ENCODE data around the gene OR52H1.
"Not testable (repeated sequence)": the region's sequence is repeated elsewhere in the genome, so short reads cannot be mapped to it uniquely, and the experiment has no call there.

The OR52H1 gene

GRCh38 chr11:5591613-5592012 is 43.3 kb upstream of the OR52H1 start:
- TF ChIP-seq CTCF (IDR thresholded peaks at IDR 0.05): no peak
- no peaks in the 10 kb centered on the region for H3K36me3 ChIP-seq (ENCODE audit: control insufficient read depth, insufficient read depth, low read length)
- no peak overlapping the region for H3K4me2 ChIP-seq (ENCODE audit: low read length)
- no peak overlapping the region for H3K9ac ChIP-seq
- H3K9me3 ChIP-seq (ENCODE audit: control insufficient read depth, low read length): no peaks in the 10 kb centered on the region
- no peaks in the 10 kb centered on the region for H3K79me2 ChIP-seq
- H2AFZ ChIP-seq: no peak overlapping the region
- H3K27ac ChIP-seq: no peak overlapping the region
- H3K4me3 ChIP-seq (ENCODE audit: low read depth, low read length): no peak overlapping the region
- H3K4me1 ChIP-seq: no peaks in the 10 kb centered on the region
- no peaks in the 10 kb centered on the region for H3K27me3 ChIP-seq (ENCODE audit: control insufficient read depth, insufficient read depth, low read length)

- not testable (repeated sequence) for H3K4me2 ChIP-seq (ENCODE audit: low read length); H3K36me3 ChIP-seq (ENCODE audit: control insufficient read depth, insufficient read depth, low read length); H3K9ac ChIP-seq; H3K79me2 ChIP-seq; H3K4me3 ChIP-seq (ENCODE audit: low read depth, low read length); H3K9me3 ChIP-seq (ENCODE audit: control insufficient read depth, low read length); H3K4me1 ChIP-seq; H3K27me3 ChIP-seq (ENCODE audit: control insufficient read depth, insufficient read depth, low read length); H2AFZ ChIP-seq; H3K27ac ChIP-seq
These were observed 41.6 kb upstream of the OR52H1 start for GRCh38 chr11:5589906-5590305.

GRCh38 chr11:5584458-5584857 is 36.1 kb upstream of the OR52H1 start:
- not testable (repeated sequence) for H3K36me3 ChIP-seq (ENCODE audit: control insufficient read depth, insufficient read depth, low read length); H3K4me1 ChIP-seq; H2AFZ ChIP-seq; H3K27me3 ChIP-seq (ENCODE audit: control insufficient read depth, insufficient read depth, low read length); H3K9ac ChIP-seq; H3K4me2 ChIP-seq (ENCODE audit: low read length); H3K4me3 ChIP-seq (ENCODE audit: low read depth, low read length); H3K9me3 ChIP-seq (ENCODE audit: control insufficient read depth, low read length); H3K79me2 ChIP-seq; H3K27ac ChIP-seq

DNA sequence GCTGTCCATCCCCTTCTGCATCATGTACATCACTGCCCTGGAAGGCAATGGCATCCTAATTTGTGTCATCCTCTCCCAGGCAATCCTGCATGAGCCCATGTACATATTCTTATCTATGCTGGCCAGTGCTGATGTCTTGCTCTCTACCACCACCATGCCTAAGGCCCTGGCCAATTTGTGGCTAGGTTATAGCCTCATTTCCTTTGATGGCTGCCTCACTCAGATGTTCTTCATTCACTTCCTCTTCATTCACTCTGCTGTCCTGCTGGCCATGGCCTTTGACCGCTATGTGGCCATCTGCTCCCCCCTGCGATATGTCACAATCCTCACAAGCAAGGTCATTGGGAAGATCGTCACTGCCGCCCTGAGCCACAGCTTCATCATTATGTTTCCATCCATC is 32.7 kb upstream of the OR52H1 start:
- no peak for TF ChIP-seq CTCF (IDR thresholded peaks at IDR 0.05)
- no peak overlapping the region for H2AFZ ChIP-seq

DNA sequence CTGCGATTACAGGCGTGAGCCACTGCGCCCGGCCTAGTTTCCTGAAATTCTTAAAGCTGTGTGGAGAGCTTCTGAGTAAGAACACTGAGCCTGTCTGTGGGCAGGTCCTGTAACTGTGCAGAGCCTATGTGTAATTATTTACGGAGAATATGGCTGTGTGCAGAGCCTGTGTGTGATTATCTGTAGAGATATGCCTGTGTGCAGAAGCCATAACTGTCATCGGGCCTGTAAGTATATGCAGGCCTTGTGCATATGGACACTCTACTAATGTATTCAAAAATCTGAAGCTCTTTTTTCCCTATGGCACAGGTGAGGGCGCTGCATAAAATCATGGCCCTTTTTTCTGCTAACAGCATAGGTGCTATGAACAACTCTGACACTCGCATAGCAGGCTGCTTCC is 32.2 kb upstream of the OR52H1 start, which contains the start of gene OR52B6:
Gene OR52B6 (plus strand): TSS at position 301 of the 400 bp plus-strand sequence. CDS start 0 bp downstream, at position 301.
- Histone ChIP-seq H3K79me2 (no peaks in the 10 kb centered on the region), H3K27me3 (ENCODE audit: control insufficient read depth, insufficient read depth, low read length) (no peaks in the 10 kb centered on the region), H3K27ac (no peak within 1 kb of the TSS), H3K9ac (no peak within 1 kb of the TSS), H3K36me3 (ENCODE audit: control insufficient read depth, insufficient read depth, low read length) (no peaks in the 10 kb centered on the region), H3K4me1 (no peaks in the 10 kb centered on the region), H3K9me3 (ENCODE audit: control insufficient read depth, low read length) (no peaks in the 10 kb centered on the region), H3K4me3 (ENCODE audit: low read depth, low read length) (no peak within 1 kb of the TSS), H3K4me2 (ENCODE audit: low read length) (no peak within 1 kb of the TSS), H2AFZ (no peak within 1 kb of the TSS)
- no peak for TF ChIP-seq CTCF (IDR thresholded peaks at IDR 0.05)

More for the DNA sequence above, 32.7 kb upstream of the OR52H1 start:
- Histone ChIP-seq H3K9ac (no peak overlapping the region), H3K4me3 (ENCODE audit: low read depth, low read length) (no peak overlapping the region), H3K9me3 (ENCODE audit: control insufficient read depth, low read length) (no peaks in the 10 kb centered on the region), H3K27me3 (ENCODE audit: control insufficient read depth, insufficient read depth, low read length) (no peaks in the 10 kb centered on the region), H3K36me3 (ENCODE audit: control insufficient read depth, insufficient read depth, low read length) (no peaks in the 10 kb centered on the region), H3K27ac (no peak overlapping the region), H3K79me2 (no peaks in the 10 kb centered on the region), H3K4me2 (ENCODE audit: low read length) (no peak overlapping the region), H3K4me1 (no peaks in the 10 kb centered on the region)

DNA sequence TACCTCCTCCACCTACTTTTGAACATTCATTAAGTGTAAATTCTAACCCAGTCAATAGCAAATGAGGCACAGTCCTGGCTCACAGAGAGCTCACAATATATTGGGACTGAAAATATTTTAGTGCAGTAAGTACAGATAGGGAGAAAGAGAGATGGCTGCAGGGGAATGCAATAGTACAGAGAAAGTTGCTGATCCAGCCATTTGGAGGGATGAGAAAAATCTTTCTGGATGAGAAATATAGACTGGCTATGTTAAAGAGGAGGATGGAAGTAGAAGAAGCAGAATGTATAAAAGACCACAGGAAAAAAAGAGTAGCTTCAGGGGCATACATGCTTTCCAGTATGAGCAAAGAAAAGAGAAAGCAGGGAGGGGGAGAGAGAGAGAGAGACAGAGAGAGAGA is 28.8 kb upstream of the OR52H1 start:
- TF ChIP-seq CTCF (IDR thresholded peaks at IDR 0.05): no peak
- Histone ChIP-seq H3K27me3 (ENCODE audit: control insufficient read depth, insufficient read depth, low read length) (no peaks in the 10 kb centered on the region), H3K4me1 (no peaks in the 10 kb centered on the region), H3K27ac (no peak overlapping the region), H2AFZ (no peak overlapping the region), H3K79me2 (no peaks in the 10 kb centered on the region), H3K4me3 (ENCODE audit: low read depth, low read length) (no peak overlapping the region), H3K9me3 (ENCODE audit: control insufficient read depth, low read length) (no peaks in the 10 kb centered on the region), H3K4me2 (ENCODE audit: low read length) (no peak overlapping the region), H3K9ac (no peak overlapping the region), H3K36me3 (ENCODE audit: control insufficient read depth, insufficient read depth, low read length) (no peaks in the 10 kb centered on the region)

Data from parathyroid adenoma (tissue), 2 donors.